SH-SY5Y (cell line): ENCODE measurements around the gene CROCC2.

Experiments
- GATA2 ChIP-seq: IDR thresholded peaks from 2 replicates; pipeline ENCODE4 v1.6.1; 2011; ENCODE audit warnings: mild to moderate bottlenecking, low read depth, low read length
- GATA3 ChIP-seq: IDR thresholded peaks from 2 replicates; pipeline ENCODE4 v1.6.1; 2011; ENCODE audit warnings: low read depth, mild to moderate bottlenecking, low read length, moderate library complexity

DNA sequence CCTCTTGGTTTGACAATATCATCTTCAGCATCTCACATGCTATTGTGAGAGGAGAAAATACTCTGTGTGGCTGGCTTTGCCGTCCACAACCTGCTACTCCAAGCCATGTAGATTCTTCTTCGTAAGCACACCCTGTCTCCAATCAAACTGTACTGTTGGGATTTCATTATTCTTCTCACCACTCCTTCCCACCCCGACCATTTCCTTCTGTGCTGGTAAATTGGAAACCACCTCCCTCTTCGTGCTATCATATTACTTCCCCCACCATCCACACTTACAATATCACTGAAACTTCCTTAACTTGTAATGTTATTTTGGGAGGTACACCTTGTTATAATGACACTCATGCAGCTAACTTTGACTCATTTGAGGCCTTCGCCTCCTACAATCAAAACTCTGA is 40.7 kb upstream of the CROCC2 start:
- TF ChIP-seq GATA2, result no peak
- no peak for TF ChIP-seq GATA3
